DOHH2 (cell line): Measurements from ENCODE around the gene NEK4.

ENCODE experiments used
- CTCF ChIP-seq: fragments of 200-600 bp; sonication (generic); IDR thresholded peaks from one replicate; pipeline ENCODE4 v1.5.1; 2014; ENCODE audit warnings: antibody characterized with exemption, mild to moderate bottlenecking, low read depth, low read length; ENCODE audit not compliant: poor library complexity, severe bottlenecking
- EZH2phosphoT487 ChIP-seq: fragments of 200-600 bp; sonication (generic); IDR thresholded peaks from 2 replicates; pipeline ENCODE4 v1.6.1; 2017; ENCODE audit warnings: borderline replicate concordance, mild to moderate bottlenecking, antibody characterized with exemption, low read length, moderate library complexity, mixed read lengths

GRCh38 chr3:52705438-52705687, 65.4 kb downstream of the NEK4 start:
- TF ChIP-seq CTCF, result no peak
- no peak for TF ChIP-seq EZH2phosphoT487
